ENCODE data around the gene VPS54.

- TF ChIP-seq CTCF (IDR thresholded peaks at IDR 0.05) (no peak), POLR2AphosphoS5 (IDR thresholded peaks at IDR 0.05) (no peak), POLR2A (IDR thresholded peaks at IDR 0.05) (no peak)
These were observed 163.0 kb downstream of the VPS54 start for GRCh38 chr2:63856303-63856603.

Measured in suprapubic skin (tissue), 4 donors.